HEK293 (cell line): ENCODE measurements around the gene SARS1.

Source experiments
- EGR2 ChIP-seq: fragments of 450-650 bp; formaldehyde crosslinking; IDR thresholded peaks from 2 replicates; pipeline ENCODE4 v1.5.1; 2016; ENCODE audit warnings: low read depth, missing biosample characterization, missing genetic modification characterization
- GLI2 ChIP-seq: fragments of 450-650 bp; formaldehyde crosslinking; IDR thresholded peaks from 2 replicates; pipeline ENCODE4; 2017; ENCODE audit warnings: missing biosample characterization, missing genetic modification characterization, low read depth, borderline replicate concordance
- PRDM1 ChIP-seq: fragments of 450-650 bp; formaldehyde crosslinking; IDR thresholded peaks from 2 replicates; pipeline ENCODE4; 2016; ENCODE audit warnings: missing biosample characterization, missing genetic modification characterization
- PRDM2 ChIP-seq: fragments of 450-650 bp; formaldehyde crosslinking; IDR thresholded peaks from 2 replicates; pipeline ENCODE4 v1.5.1; 2016; ENCODE audit warnings: missing biosample characterization, missing genetic modification characterization, borderline replicate concordance
- PRDM6 ChIP-seq: fragments of 450-650 bp; formaldehyde crosslinking; IDR thresholded peaks from 2 replicates; pipeline ENCODE4 v1.5.1; 2017; ENCODE audit warnings: missing biosample characterization, missing genetic modification characterization
- RBAK ChIP-seq: fragments of 450-650 bp; formaldehyde crosslinking; IDR thresholded peaks from 2 replicates; pipeline ENCODE4 v1.5.1; 2016; ENCODE audit warnings: missing biosample characterization, missing genetic modification characterization
- REPIN1 ChIP-seq: fragments of 450-650 bp; formaldehyde crosslinking; IDR thresholded peaks from 2 replicates; pipeline ENCODE4 v1.5.1; 2017; ENCODE audit warnings: missing biosample characterization, missing genetic modification characterization, low read depth
- SETDB1 ChIP-seq: IDR thresholded peaks from one replicate; pipeline ENCODE4 v1.6.1; 2017; ENCODE audit warnings: mild to moderate bottlenecking, low read length, moderate library complexity, mixed read lengths; ENCODE audit not compliant: insufficient read length
- SP2 ChIP-seq: fragments of 450-650 bp; formaldehyde crosslinking; IDR thresholded peaks from 2 replicates; pipeline ENCODE4 v1.5.1; 2016; ENCODE audit warnings: missing biosample characterization, missing genetic modification characterization
- SP7 ChIP-seq: fragments of 450-650 bp; formaldehyde crosslinking; IDR thresholded peaks from 2 replicates; pipeline ENCODE4 v1.5.1; 2016; ENCODE audit warnings: missing biosample characterization, missing genetic modification characterization
- TSHZ1 ChIP-seq: fragments of 450-650 bp; formaldehyde crosslinking; IDR thresholded peaks from 2 replicates; pipeline ENCODE4 v1.5.1; 2016; ENCODE audit warnings: missing biosample characterization, missing genetic modification characterization, borderline replicate concordance
- ZBTB49 ChIP-seq: fragments of 450-650 bp; formaldehyde crosslinking; IDR thresholded peaks from 2 replicates; pipeline ENCODE4 v1.5.1; 2016; ENCODE audit warnings: missing biosample characterization, missing genetic modification characterization, low read depth
- ZFHX2 ChIP-seq: fragments of 450-650 bp; formaldehyde crosslinking; conservative IDR thresholded peaks from 2 replicates; pipeline ENCODE4 v1.5.1; 2016; ENCODE audit warnings: missing biosample characterization, missing genetic modification characterization
- ZFP37 ChIP-seq: fragments of 450-650 bp; formaldehyde crosslinking; IDR thresholded peaks from 2 replicates; pipeline ENCODE4 v1.5.1; 2016; ENCODE audit warnings: missing biosample characterization, missing genetic modification characterization
- ZFP69B ChIP-seq: fragments of 450-650 bp; formaldehyde crosslinking; IDR thresholded peaks from 2 replicates; pipeline ENCODE4 v1.5.1; 2016; ENCODE audit warnings: missing biosample characterization, missing genetic modification characterization
- ZNF114 ChIP-seq: fragments of 450-650 bp; formaldehyde crosslinking; IDR thresholded peaks from 2 replicates; pipeline ENCODE4 v1.5.0; 2017; ENCODE audit warnings: missing biosample characterization, missing genetic modification characterization
- ZNF121 ChIP-seq: fragments of 450-650 bp; formaldehyde crosslinking; IDR thresholded peaks from 2 replicates; pipeline ENCODE4 v1.5.1; 2016; ENCODE audit warnings: missing biosample characterization, missing genetic modification characterization
- ZNF146 ChIP-seq: fragments of 450-650 bp; formaldehyde crosslinking; IDR thresholded peaks from 2 replicates; pipeline ENCODE4 v1.5.1; 2016; ENCODE audit warnings: missing biosample characterization, missing genetic modification characterization
- ZNF157 ChIP-seq: fragments of 450-650 bp; formaldehyde crosslinking; IDR thresholded peaks from 2 replicates; pipeline ENCODE4 v1.5.1; 2016; ENCODE audit warnings: missing biosample characterization, missing genetic modification characterization
- ZNF169 ChIP-seq: fragments of 450-650 bp; formaldehyde crosslinking; IDR thresholded peaks from 2 replicates; pipeline ENCODE4 v1.5.1; 2016; ENCODE audit warnings: missing biosample characterization, missing genetic modification characterization
- ZNF19 ChIP-seq: fragments of 450-650 bp; formaldehyde crosslinking; IDR thresholded peaks from 2 replicates; pipeline ENCODE4; 2016; ENCODE audit warnings: missing biosample characterization, missing genetic modification characterization, low read depth
- ZNF2 ChIP-seq: fragments of 450-650 bp; formaldehyde crosslinking; IDR thresholded peaks from 2 replicates; pipeline ENCODE4 v1.5.1; 2016; ENCODE audit warnings: missing biosample characterization, missing genetic modification characterization
- ZNF311 ChIP-seq: fragments of 450-650 bp; formaldehyde crosslinking; IDR thresholded peaks from 2 replicates; pipeline ENCODE4 v1.5.1; 2017; ENCODE audit warnings: missing biosample characterization, missing genetic modification characterization, borderline replicate concordance
- ZNF501 ChIP-seq: fragments of 450-650 bp; formaldehyde crosslinking; IDR thresholded peaks from 2 replicates; pipeline ENCODE4 v1.5.1; 2016; ENCODE audit warnings: missing biosample characterization, missing genetic modification characterization
- ZNF571 ChIP-seq: fragments of 450-650 bp; formaldehyde crosslinking; IDR thresholded peaks from 2 replicates; pipeline ENCODE4 v1.5.0; 2017; ENCODE audit warnings: missing biosample characterization, missing genetic modification characterization
- ZSCAN30 ChIP-seq: fragments of 450-650 bp; IDR thresholded peaks from 2 replicates; pipeline ENCODE4 v1.5.1; 2018; ENCODE audit warnings: missing biosample characterization, mild to moderate bottlenecking, missing genetic modification characterization, moderate library complexity

SARS1 gene

GRCh38 chr1:109277434-109278204 lies 63.9 kb downstream of the SARS1 start (continued):
- TF ChIP-seq PRDM2 (tag by site-specific recombination) = no peak
- no peak for TF ChIP-seq REPIN1 (tag by site-specific recombination)
- no peak for TF ChIP-seq RBAK (tag by site-specific recombination)
- peak; percentile 43; the same call in 1 of the 2 replicates for TF ChIP-seq ZFP69B
- peak; percentile 62 for TF ChIP-seq EGR2
- TF ChIP-seq ZNF157 (tag by site-specific recombination) = no peak
- TF ChIP-seq ZNF169 = no peak
- no peak for TF ChIP-seq ZNF19
- TF ChIP-seq ZFHX2 = peak; percentile 81
- TF ChIP-seq ZNF146 (tag by site-specific recombination) = no peak
- TF ChIP-seq ZNF121 = no peak
- TF ChIP-seq ZFP37 (tag by site-specific recombination) = 0 out of 2 replicates have a peak, but pooled peaks have one; percentile 34
- TF ChIP-seq ZSCAN30 = no peak
- no peak for TF ChIP-seq GLI2
- TF ChIP-seq SP7 (tag by site-specific recombination) = 0 out of 2 replicates have a peak, but pooled peaks have one; percentile 26
- no peak for TF ChIP-seq ZNF311 (tag by site-specific recombination)
- TF ChIP-seq ZBTB49 (tag by site-specific recombination) = no peak
- no peak for TF ChIP-seq ZNF571 (tag by site-specific recombination)
- no peak for TF ChIP-seq ZNF114
- 0 out of 2 replicates have a peak, but pooled peaks have one; percentile 45 for TF ChIP-seq ZNF2 (tag by site-specific recombination)
- no peak for TF ChIP-seq SETDB1
- TF ChIP-seq PRDM6 (tag by site-specific recombination) = no peak
- 0 out of 2 replicates have a peak, but pooled peaks have one; percentile 12 for TF ChIP-seq SP2
- TF ChIP-seq PRDM1 (tag by site-specific recombination) = no peak
- TF ChIP-seq TSHZ1 = no peak
- peak; percentile 46; the same call in 1 of the 2 replicates for TF ChIP-seq ZNF501
